ENCODE measurements around the gene KARS1.
"Not testable (repeated sequence)": the region's sequence is repeated elsewhere in the genome, so short reads cannot be mapped to it uniquely, and the experiment has no call there.

Gene KARS1

DNA sequence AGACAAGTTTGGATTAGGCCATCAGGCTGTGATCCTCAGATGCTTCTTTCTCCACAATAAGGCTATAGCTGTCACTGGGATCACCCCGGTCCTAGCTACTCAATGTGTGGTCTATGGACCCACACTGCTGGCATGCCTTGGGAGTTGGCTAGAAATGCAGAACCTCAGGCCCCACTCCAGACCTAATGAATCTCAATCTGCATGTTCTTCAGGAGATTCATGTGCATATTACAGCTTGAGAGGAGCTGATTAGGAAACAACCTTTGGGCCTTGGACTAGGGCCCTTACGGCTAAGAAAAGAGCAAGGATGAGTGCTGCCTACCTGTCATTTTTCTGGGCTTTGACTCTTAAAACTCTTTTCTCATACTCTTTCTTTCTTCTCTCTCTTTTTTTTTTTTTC is 31.8 kb downstream of the KARS1 start:
- H3K4me2 ChIP-seq, result no peak overlapping the region
- H3K9me3 ChIP-seq, result no peaks in the 10 kb centered on the region
- H3K9ac ChIP-seq, result no peak overlapping the region
- H4K20me1 ChIP-seq, result no peaks in the 10 kb centered on the region
- H3K27ac ChIP-seq, result no peak overlapping the region
- peaks cover 100% of the 10 kb centered on the region for H3K36me3 ChIP-seq
- no peak overlapping the region for H3K4me3 ChIP-seq
- peaks cover 5% of the 10 kb centered on the region; the same call in 1 of the 2 replicates for H3K4me1 ChIP-seq
- no peak for TF ChIP-seq Cebpa-rat (IDR thresholded peaks at IDR 0.05)
- no peaks in the 10 kb centered on the region for H3K27me3 ChIP-seq

DNA sequence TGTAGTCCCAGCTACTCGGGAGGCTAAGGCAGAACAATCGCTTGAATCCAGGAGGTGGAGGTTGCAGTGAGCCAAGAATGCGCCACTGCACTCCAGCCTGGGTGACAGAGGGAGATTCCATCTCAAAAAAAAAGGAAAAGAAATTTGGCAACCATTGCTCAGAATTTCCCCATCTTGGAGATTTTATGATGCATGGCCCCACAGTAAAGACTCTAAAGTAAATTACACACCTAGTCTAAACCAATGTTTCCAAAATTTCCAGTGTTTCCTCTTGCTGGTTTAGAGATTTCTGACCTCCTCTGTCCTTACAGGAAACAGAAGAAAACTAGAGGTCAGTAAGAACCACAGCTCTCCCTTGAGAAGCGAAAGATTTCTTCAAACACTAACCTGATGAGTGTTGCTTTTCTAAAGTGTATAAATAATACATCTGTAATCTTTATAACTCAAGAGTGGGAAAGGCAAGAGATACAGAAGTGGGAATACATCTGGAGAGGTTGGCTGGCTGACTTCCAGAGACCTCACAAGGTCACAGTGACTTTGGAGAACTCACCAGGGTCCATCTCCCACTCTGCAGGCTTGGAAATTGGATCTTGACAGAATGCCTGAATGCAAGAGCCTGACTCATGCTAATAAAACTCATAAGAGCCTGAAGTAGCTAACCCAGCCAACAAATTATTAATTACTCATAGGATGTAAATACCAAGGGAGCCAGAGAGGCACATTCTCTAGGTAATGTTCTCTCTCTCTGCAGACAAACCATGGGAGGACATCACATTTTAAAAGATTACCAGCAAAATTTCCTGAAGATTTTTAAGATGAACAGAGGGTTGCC is 33.2 kb downstream of the KARS1 start:
- H3K4me2 ChIP-seq, result no peak overlapping the region
- TF ChIP-seq Cebpa-rat (IDR thresholded peaks at IDR 0.05), result no peak
- H3K9me3 ChIP-seq, result no peaks in the 10 kb centered on the region
- no peak overlapping the region for H3K27ac ChIP-seq
- H3K9ac ChIP-seq, result no peak overlapping the region
- peaks cover 99% of the 10 kb centered on the region for H3K36me3 ChIP-seq
- H3K27me3 ChIP-seq, result no peaks in the 10 kb centered on the region
- H3K4me3 ChIP-seq, result no peak overlapping the region
- no peaks in the 10 kb centered on the region for H3K4me1 ChIP-seq
- no peaks in the 10 kb centered on the region for H4K20me1 ChIP-seq

DNA sequence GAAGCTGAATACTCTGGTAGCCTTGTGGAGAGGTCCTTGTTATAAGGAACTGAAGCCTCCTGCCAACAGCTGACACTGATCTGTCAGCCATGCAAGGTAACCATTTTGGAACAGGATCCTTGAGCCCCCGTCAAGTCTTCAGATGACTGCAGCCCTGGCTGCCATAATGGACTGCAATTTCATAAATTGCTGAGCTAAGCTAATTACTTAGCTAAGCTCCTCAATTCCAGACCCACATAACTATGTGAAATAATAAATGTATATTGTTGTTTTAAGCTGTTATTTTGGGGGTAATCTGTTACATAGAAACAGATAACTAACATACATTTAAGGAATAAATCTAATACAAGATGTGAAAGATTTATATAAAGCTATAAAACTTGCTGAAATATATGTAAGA is 41.0 kb downstream of the KARS1 start:
- H3K4me3 ChIP-seq, result no peak overlapping the region
- H4K20me1 ChIP-seq, result no peaks in the 10 kb centered on the region
- no peaks in the 10 kb centered on the region for H3K27me3 ChIP-seq
- no peak for TF ChIP-seq Cebpa-rat (IDR thresholded peaks at IDR 0.05)
- no peaks in the 10 kb centered on the region for H3K4me1 ChIP-seq
- H3K36me3 ChIP-seq, result peaks cover 94% of the 10 kb centered on the region
- H3K27ac ChIP-seq, result no peak overlapping the region
- no peak overlapping the region for H3K9ac ChIP-seq
- no peak overlapping the region for H3K4me2 ChIP-seq
- peaks cover 22% of the 10 kb centered on the region for H3K9me3 ChIP-seq

DNA sequence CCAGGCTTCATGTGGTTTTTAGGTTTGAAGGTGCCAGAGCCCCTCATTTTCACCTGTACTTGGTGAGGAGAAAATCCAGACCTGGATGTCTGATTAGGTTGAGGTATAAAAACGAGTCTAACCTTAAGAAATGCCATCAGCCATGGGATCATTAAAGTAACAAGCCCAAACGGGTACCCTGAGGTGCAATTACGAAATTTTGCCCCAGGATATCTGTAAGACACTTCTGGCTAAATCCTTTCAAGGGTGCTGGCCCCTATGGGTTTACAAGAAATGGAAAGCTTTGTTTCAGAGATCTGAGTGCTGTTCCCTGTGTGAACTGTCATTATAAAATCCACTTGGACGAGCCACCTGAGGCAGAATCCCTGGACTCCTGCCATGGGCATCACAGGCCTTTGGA is 44.2 kb downstream of the KARS1 start:
- H3K9me3 ChIP-seq, result peaks cover 24% of the 10 kb centered on the region
- H3K27ac ChIP-seq, result no peak overlapping the region
- H4K20me1 ChIP-seq, result no peaks in the 10 kb centered on the region
- no peak for TF ChIP-seq Cebpa-rat (IDR thresholded peaks at IDR 0.05)
- no peak overlapping the region for H3K9ac ChIP-seq
- H3K36me3 ChIP-seq, result peaks cover 92% of the 10 kb centered on the region
- H3K27me3 ChIP-seq, result no peaks in the 10 kb centered on the region
- no peak overlapping the region for H3K4me3 ChIP-seq
- H3K4me1 ChIP-seq, result no peaks in the 10 kb centered on the region
- H3K4me2 ChIP-seq, result no peak overlapping the region

DNA sequence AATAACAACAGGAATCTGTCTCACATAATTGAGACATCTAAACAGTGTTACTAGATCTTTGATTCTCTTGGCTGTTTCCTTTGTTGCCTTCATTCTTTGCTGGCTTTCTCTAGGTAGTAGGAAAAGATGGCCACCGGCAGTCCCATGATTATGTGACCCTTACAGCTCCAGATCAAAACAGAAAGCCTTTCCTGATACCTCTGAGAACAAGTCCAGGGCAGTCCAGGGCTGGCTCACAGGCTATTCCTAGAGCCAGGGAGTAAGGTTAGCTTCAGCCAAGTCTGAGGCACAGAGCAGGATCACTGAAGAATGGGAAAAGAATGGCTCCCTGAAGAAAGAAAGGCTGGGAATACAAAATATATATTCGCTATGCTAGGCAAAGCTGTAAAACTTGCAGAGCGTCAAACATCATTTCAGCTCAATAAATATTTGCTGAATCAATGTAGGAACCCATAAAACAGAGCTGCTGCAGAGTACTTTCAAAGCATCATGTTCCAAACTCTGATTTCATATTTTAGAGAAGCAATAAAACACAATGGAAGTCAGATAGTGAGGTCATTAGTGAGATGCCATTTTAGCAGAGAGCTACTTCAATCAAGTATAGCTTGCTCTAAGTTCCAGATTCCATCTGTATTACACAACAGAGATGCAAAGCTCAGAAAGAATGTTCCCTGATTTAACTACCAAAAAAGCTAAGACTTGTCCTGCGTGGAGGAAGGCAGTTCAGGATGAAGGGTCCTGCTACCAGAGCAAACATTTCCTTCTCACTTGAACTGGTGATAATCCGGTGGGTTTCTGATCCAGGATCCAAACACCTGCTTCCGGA is 47.8 kb downstream of the KARS1 start:
- no peak overlapping the region for H3K27ac ChIP-seq

DNA sequence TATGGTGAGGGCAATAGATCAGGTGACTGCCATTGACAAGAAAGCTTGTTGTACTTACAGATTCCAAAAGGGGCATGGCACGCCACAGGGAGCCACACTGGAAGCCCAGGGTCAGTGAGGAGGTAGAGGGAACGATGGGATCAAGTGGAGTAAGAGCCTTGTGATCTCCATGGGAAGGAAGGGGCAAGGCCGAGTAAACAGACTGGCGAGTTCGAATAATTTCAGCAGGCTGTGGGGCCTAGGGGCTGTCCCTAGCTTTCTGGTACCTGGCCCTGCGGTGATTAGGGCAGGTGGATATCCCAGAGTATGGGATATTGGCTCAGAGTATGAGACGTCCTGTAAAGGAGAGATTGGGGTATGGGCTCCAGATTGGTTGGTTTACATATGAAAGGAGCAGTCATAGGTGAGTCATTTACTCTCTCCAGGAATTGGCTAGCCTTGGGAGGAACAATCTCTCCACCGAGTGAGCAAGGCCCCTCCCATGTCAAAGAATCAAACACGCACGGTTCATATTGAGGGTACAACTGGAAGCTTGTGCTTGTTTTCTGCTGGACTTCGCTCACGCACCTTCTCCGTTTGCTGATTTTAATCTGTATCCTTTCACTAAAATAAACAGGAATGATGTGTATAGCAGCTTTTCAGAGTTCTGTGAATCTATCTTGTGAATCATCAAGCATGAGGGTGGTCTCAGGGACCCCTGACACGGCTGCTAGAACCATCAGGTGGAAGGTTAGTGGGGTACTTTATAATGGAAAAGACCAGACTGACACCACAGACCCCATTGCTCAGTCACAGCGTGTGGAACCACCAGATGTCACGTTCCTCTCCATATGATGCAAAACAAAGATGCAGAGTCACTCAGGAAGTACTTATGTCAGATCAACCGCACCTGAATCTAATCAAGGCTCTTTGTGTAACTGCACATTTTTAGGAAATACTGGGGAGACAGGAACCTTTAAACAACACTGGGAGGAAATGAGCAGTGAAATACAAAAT is 53.3 kb downstream of the KARS1 start:
- Histone ChIP-seq H3K27me3 (no peaks in the 10 kb centered on the region), H3K4me3 (no peak overlapping the region), H4K20me1 (no peaks in the 10 kb centered on the region), H3K4me1 (peaks cover 10% of the 10 kb centered on the region; the same call in 1 of the 2 replicates), H3K4me2 (0 out of 2 replicates have a peak overlapping the region, but pooled peaks have one; percentile 1), H3K27ac (no peak overlapping the region), H3K9me3 (0 out of 2 replicates have a peak, but pooled peaks cover 5% of the 10 kb centered on the region), H3K9ac (no peak overlapping the region), H3K36me3 (peaks cover 35% of the 10 kb centered on the region)
- TF ChIP-seq Cebpa-rat (IDR thresholded peaks at IDR 0.05), result no peak

More for the DNA sequence above, 47.8 kb downstream of the KARS1 start:
- peaks cover 25% of the 10 kb centered on the region for H3K9me3 ChIP-seq
- peaks cover 72% of the 10 kb centered on the region for H3K36me3 ChIP-seq
- peaks cover 3% of the 10 kb centered on the region; the same call in 1 of the 2 replicates for H3K4me1 ChIP-seq
- no peak overlapping the region for H3K4me2 ChIP-seq
- H3K27me3 ChIP-seq, result no peaks in the 10 kb centered on the region
- no peak for TF ChIP-seq Cebpa-rat (IDR thresholded peaks at IDR 0.05)
- H3K4me3 ChIP-seq, result no peak overlapping the region
- no peaks in the 10 kb centered on the region for H4K20me1 ChIP-seq
- H3K9ac ChIP-seq, result no peak overlapping the region

DNA sequence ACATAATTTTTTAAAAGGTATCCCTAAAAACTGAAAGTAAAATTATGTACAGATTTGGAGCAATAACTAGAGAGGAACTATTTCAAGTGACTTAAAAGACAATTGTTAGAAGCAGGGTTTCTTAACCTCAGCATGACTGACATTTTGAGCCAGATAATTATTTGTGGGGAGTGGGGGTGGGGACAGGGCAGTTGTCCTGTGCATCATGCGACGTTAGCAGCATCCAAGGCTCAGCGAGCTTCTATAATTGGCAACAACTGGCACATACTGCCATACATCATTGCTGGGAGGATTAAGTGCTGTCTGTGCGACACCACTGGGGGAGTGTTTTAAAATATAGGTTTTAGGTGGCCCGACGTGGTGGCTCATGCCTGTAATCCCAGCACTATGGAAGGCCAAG is 54.2 kb downstream of the KARS1 start:
- Histone ChIP-seq H3K4me3 (no peak overlapping the region), H3K9ac (no peak overlapping the region), H3K27ac (no peak overlapping the region), H3K36me3 (peaks cover 39% of the 10 kb centered on the region), H3K27me3 (no peaks in the 10 kb centered on the region), H3K9me3 (0 out of 2 replicates have a peak, but pooled peaks cover 5% of the 10 kb centered on the region), H3K4me1 (peaks cover 10% of the 10 kb centered on the region; the same call in 1 of the 2 replicates), H4K20me1 (no peaks in the 10 kb centered on the region), H3K4me2 (no peak overlapping the region)
- TF ChIP-seq Cebpa-rat (IDR thresholded peaks at IDR 0.05), result no peak

DNA sequence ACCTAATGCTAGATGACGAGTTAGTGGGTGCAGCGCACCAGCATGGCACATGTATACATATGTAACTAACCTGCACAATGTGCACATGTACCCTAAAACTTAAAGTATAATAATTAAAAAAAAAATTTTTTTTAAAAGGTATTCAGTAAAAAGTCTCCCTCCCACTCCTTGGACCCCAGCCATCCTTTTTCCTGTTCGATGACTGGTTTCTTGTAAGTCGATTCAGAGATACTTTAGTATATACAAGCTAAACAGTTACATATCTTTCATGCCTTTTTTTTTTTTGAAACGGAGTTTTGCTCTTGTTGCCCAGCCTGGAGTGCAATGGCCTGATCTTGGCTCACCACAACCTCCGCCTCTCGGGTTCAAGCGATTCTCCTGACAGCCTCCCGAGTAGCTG is 55.5 kb downstream of the KARS1 start:
- not testable (repeated sequence) for H3K9ac ChIP-seq, H3K4me2 ChIP-seq, H3K27me3 ChIP-seq, H3K9me3 ChIP-seq, H3K4me3 ChIP-seq, H4K20me1 ChIP-seq, H3K27ac ChIP-seq
- H3K4me1 ChIP-seq, result peaks cover 10% of the 10 kb centered on the region; the same call in 1 of the 2 replicates
- H3K36me3 ChIP-seq, result peaks cover 34% of the 10 kb centered on the region
